ENCODE measurements around the gene DDX10. TPM values are rescaled to one million over a fixed set of nuclear protein-coding genes. Genes with fewer than 3 reads are reported as not detected.

The DDX10 gene
- 25.7 and 27.8 TPM in 2 replicates for polyA plus RNA-seq (2013)

GRCh38 chr11:108664730-108665525 lies at the start of gene DDX10:
DDX10 (plus strand) TSS chr11:108665069; CDS start chr11:108665154, 85 bp downstream.
- H2BK120ac ChIP-seq (ENCODE audit: insufficient read depth, low read length, poor library complexity) = no peak within 1 kb of the TSS

GRCh38 chr11:108616549-108616948 lies 48.3 kb upstream of the DDX10 start:
- peak overlapping the region; percentile 42 for H2BK12ac ChIP-seq (ENCODE audit: low read length)
- no peak overlapping the region for H2AK5ac ChIP-seq (ENCODE audit: low read length)
- H4K12ac ChIP-seq (ENCODE audit: low read depth, low read length) = no peak overlapping the region
- H3K4me1 ChIP-seq (ENCODE audit: control insufficient read depth in 1 of 2, insufficient read depth in 2 of 2, low read length in 2 of 2) = peaks cover 3 to 10% of the 10 kb centered on the region in 2 experiments
- H3K18ac ChIP-seq (ENCODE audit: low read length) = peak overlapping the region; percentile 76
- H3K79me1 ChIP-seq (ENCODE audit: low read length) = peaks cover 8% of the 10 kb centered on the region
- no peak overlapping the region for H2AFZ ChIP-seq (ENCODE audit: insufficient read depth, low read length, poor library complexity)
- H3K9ac ChIP-seq (ENCODE audit: low read length) = no peak overlapping the region
- H2BK120ac ChIP-seq (ENCODE audit: insufficient read depth, low read length, poor library complexity) = peak overlapping the region; percentile 85
- H4K91ac ChIP-seq (ENCODE audit: low read depth, low read length) = peak overlapping the region; percentile 70
- DNase-seq = peak; percentile 73 to 96
- H3K36me3 ChIP-seq (ENCODE audit: control insufficient read depth in 1 of 2, insufficient read depth in 2 of 2, low read length in 2 of 2) = no peaks in the 10 kb centered on the region
- peak overlapping the region; percentile 63 for H3K14ac ChIP-seq (ENCODE audit: low read length)
- H3K4me2 ChIP-seq (ENCODE audit: low read length) = no peak overlapping the region
- H3K4ac ChIP-seq (ENCODE audit: low read depth, low read length) = no peak overlapping the region
- no peak overlapping the region for H3K4me3 ChIP-seq (ENCODE audit: low read depth, low read length)
- H3K27me3 ChIP-seq (ENCODE audit: insufficient read depth, low read length) = no peaks in the 10 kb centered on the region
- H2BK5ac ChIP-seq (ENCODE audit: low read depth, low read length, poor library complexity) = no peak overlapping the region
- no CpG with 5 or more reads among the region's 3 CpGs for WGBS (ENCODE audit: extremely low coverage, insufficient coverage, insufficient read length)
- H3K27ac ChIP-seq (ENCODE audit: low read depth, low read length) = peak overlapping the region; percentile 43
- H3K9me3 ChIP-seq (ENCODE audit: insufficient read depth, low read depth, low read length) = no peaks in the 10 kb centered on the region
- no peak overlapping the region for H3K23ac ChIP-seq (ENCODE audit: low read length)
- no peaks in the 10 kb centered on the region for H3K79me2 ChIP-seq (ENCODE audit: control insufficient read depth, insufficient read depth, low read length, poor library complexity)
- no peak overlapping the region for H4K8ac ChIP-seq (ENCODE audit: low read depth, low read length)

More at GRCh38 chr11:108664730-108665525, at the start of gene DDX10:
- Histone ChIP-seq H2AFZ (ENCODE audit: insufficient read depth, low read length, poor library complexity) (peak within 1 kb of the TSS; percentile 92), H3K18ac (ENCODE audit: low read length) (peak within 1 kb of the TSS; percentile 72), H3K9ac (ENCODE audit: low read length) (peak within 1 kb of the TSS; percentile 42), H3K36me3 (ENCODE audit: control insufficient read depth in 1 of 2, insufficient read depth in 2 of 2, low read length in 2 of 2) (no peaks in the 10 kb centered on the region), H2BK5ac (ENCODE audit: low read depth, low read length, poor library complexity) (peak within 1 kb of the TSS; percentile 39), H4K12ac (ENCODE audit: low read depth, low read length) (peak within 1 kb of the TSS; percentile 76), H3K79me2 (ENCODE audit: control insufficient read depth, insufficient read depth, low read length, poor library complexity) (peaks cover 7% of the 10 kb centered on the region), H3K14ac (ENCODE audit: low read length) (peak within 1 kb of the TSS; percentile 76), H2BK12ac (ENCODE audit: low read length) (no peak within 1 kb of the TSS), H3K4ac (ENCODE audit: low read depth, low read length) (peak within 1 kb of the TSS; percentile 75), H3K9me3 (ENCODE audit: insufficient read depth, low read depth, low read length) (no peaks in the 10 kb centered on the region), H3K23ac (ENCODE audit: low read length) (no peak within 1 kb of the TSS), H4K91ac (ENCODE audit: low read depth, low read length) (peak within 1 kb of the TSS; percentile 32), H3K4me2 (ENCODE audit: low read length) (peak within 1 kb of the TSS; percentile 87), H3K79me1 (ENCODE audit: low read length) (peaks cover 5% of the 10 kb centered on the region), H3K4me1 (ENCODE audit: control insufficient read depth in 1 of 2, insufficient read depth in 2 of 2, low read length in 2 of 2) (peaks cover 0 to 8% of the 10 kb centered on the region in 2 experiments), H3K27me3 (ENCODE audit: insufficient read depth, low read length) (no peaks in the 10 kb centered on the region), H3K4me3 (ENCODE audit: low read depth, low read length) (peak within 1 kb of the TSS; percentile 78), H4K8ac (ENCODE audit: low read depth, low read length) (peak within 1 kb of the TSS; percentile 95), H2AK5ac (ENCODE audit: low read length) (no peak within 1 kb of the TSS), H3K27ac (ENCODE audit: low read depth, low read length) (no peak within 1 kb of the TSS)
- DNase-seq = peak; percentile 96 to 99
- no CpG with 5 or more reads among the region's 61 CpGs for WGBS (ENCODE audit: extremely low coverage, insufficient coverage, insufficient read length)

GRCh38 chr11:108617055-108617454 lies 47.8 kb upstream of the DDX10 start:
- H3K4me1 ChIP-seq (ENCODE audit: control insufficient read depth in 1 of 2, insufficient read depth in 2 of 2, low read length in 2 of 2) = peaks cover 3 to 10% of the 10 kb centered on the region in 2 experiments
- no peak overlapping the region for H3K9ac ChIP-seq (ENCODE audit: low read length)
- H3K18ac ChIP-seq (ENCODE audit: low read length) = no peak overlapping the region
- H3K36me3 ChIP-seq (ENCODE audit: control insufficient read depth in 1 of 2, insufficient read depth in 2 of 2, low read length in 2 of 2) = no peaks in the 10 kb centered on the region
- H2BK120ac ChIP-seq (ENCODE audit: insufficient read depth, low read length, poor library complexity) = peak overlapping the region; percentile 15
- peak overlapping the region; percentile 21 for H4K91ac ChIP-seq (ENCODE audit: low read depth, low read length)
- no peak overlapping the region for H2BK5ac ChIP-seq (ENCODE audit: low read depth, low read length, poor library complexity)
- H3K14ac ChIP-seq (ENCODE audit: low read length) = no peak overlapping the region
- no peak overlapping the region for H2AFZ ChIP-seq (ENCODE audit: insufficient read depth, low read length, poor library complexity)
- no peaks in the 10 kb centered on the region for H3K9me3 ChIP-seq (ENCODE audit: insufficient read depth, low read depth, low read length)
- no peak overlapping the region for H3K4me3 ChIP-seq (ENCODE audit: low read depth, low read length)
- H4K8ac ChIP-seq (ENCODE audit: low read depth, low read length) = no peak overlapping the region
- no peak overlapping the region for H3K4me2 ChIP-seq (ENCODE audit: low read length)
- H3K79me2 ChIP-seq (ENCODE audit: control insufficient read depth, insufficient read depth, low read length, poor library complexity) = no peaks in the 10 kb centered on the region
- no CpG with 5 or more reads among the region's 4 CpGs for WGBS (ENCODE audit: extremely low coverage, insufficient coverage, insufficient read length)
- H3K27ac ChIP-seq (ENCODE audit: low read depth, low read length) = peak overlapping the region; percentile 28
- no peak overlapping the region for H2AK5ac ChIP-seq (ENCODE audit: low read length)
- peak in 1 of 2 donors; percentile 40 for DNase-seq
- H2BK12ac ChIP-seq (ENCODE audit: low read length) = peak overlapping the region; percentile 10
- H3K79me1 ChIP-seq (ENCODE audit: low read length) = peaks cover 8% of the 10 kb centered on the region
- no peak overlapping the region for H4K12ac ChIP-seq (ENCODE audit: low read depth, low read length)
- H3K4ac ChIP-seq (ENCODE audit: low read depth, low read length) = no peak overlapping the region
- H3K23ac ChIP-seq (ENCODE audit: low read length) = no peak overlapping the region
- no peaks in the 10 kb centered on the region for H3K27me3 ChIP-seq (ENCODE audit: insufficient read depth, low read length)

- no CpG with 5 or more reads among the region's 1 CpG for WGBS (ENCODE audit: extremely low coverage, insufficient coverage, insufficient read length)
- Histone ChIP-seq H4K8ac (ENCODE audit: low read depth, low read length) (no peak overlapping the region), H2BK120ac (ENCODE audit: insufficient read depth, low read length, poor library complexity) (no peak overlapping the region), H3K4ac (ENCODE audit: low read depth, low read length) (no peak overlapping the region), H2AK5ac (ENCODE audit: low read length) (no peak overlapping the region), H3K36me3 (ENCODE audit: control insufficient read depth in 1 of 2, insufficient read depth in 2 of 2, low read length in 2 of 2) (no peaks in the 10 kb centered on the region), H3K4me1 (ENCODE audit: control insufficient read depth in 1 of 2, insufficient read depth in 2 of 2, low read length in 2 of 2) (peaks cover 3 to 10% of the 10 kb centered on the region in 2 experiments), H3K9ac (ENCODE audit: low read length) (no peak overlapping the region), H3K4me3 (ENCODE audit: low read depth, low read length) (no peak overlapping the region), H4K91ac (ENCODE audit: low read depth, low read length) (no peak overlapping the region), H3K23ac (ENCODE audit: low read length) (no peak overlapping the region), H3K27ac (ENCODE audit: low read depth, low read length) (no peak overlapping the region), H4K12ac (ENCODE audit: low read depth, low read length) (no peak overlapping the region), H3K79me2 (ENCODE audit: control insufficient read depth, insufficient read depth, low read length, poor library complexity) (no peaks in the 10 kb centered on the region), H3K18ac (ENCODE audit: low read length) (no peak overlapping the region), H3K79me1 (ENCODE audit: low read length) (peaks cover 8% of the 10 kb centered on the region), H2BK12ac (ENCODE audit: low read length) (no peak overlapping the region), H3K9me3 (ENCODE audit: insufficient read depth, low read depth, low read length) (no peaks in the 10 kb centered on the region), H2BK5ac (ENCODE audit: low read depth, low read length, poor library complexity) (no peak overlapping the region), H3K27me3 (ENCODE audit: insufficient read depth, low read length) (no peaks in the 10 kb centered on the region), H3K14ac (ENCODE audit: low read length) (no peak overlapping the region), H3K4me2 (ENCODE audit: low read length) (no peak overlapping the region), H2AFZ (ENCODE audit: insufficient read depth, low read length, poor library complexity) (no peak overlapping the region)
- DNase-seq = peak; percentile 64 to 87
Observed at GRCh38 chr11:108618529-108618928, 46.3 kb upstream of the DDX10 start.

Measured in trophoblast cell (in vitro differentiated cells and primary cell).